PC-3 (cell line): ENCODE data around the gene SDE2.
"Not testable (repeated sequence)": the region's sequence is repeated elsewhere in the genome, so short reads cannot be mapped to it uniquely, and the experiment has no call there.

Experiments used
- CTCF ChIP-seq: fragments of 300-600 bp; sonication (generic); conservative IDR thresholded peaks from 2 replicates; pipeline ENCODE4 v1.5.1; 2017; ENCODE audit warnings: antibody characterized with exemption, low read depth, mild to moderate bottlenecking, low read length
- EZH2 ChIP-seq: fragments of 300-600 bp; sonication (generic); IDR thresholded peaks from one replicate; pipeline ENCODE4 v1.6.1; 2017; ENCODE audit warnings: antibody characterized with exemption, mild to moderate bottlenecking, low read length; ENCODE audit not compliant: unreplicated experiment
- EZH2phosphoT487 ChIP-seq: fragments of 300-600 bp; sonication (generic); IDR thresholded peaks from 2 replicates; pipeline ENCODE4 v1.6.1; 2018; ENCODE audit warnings: mild to moderate bottlenecking, antibody characterized with exemption, low read length, borderline replicate concordance

GRCh38 chr1:225975146-225975545 is 24.0 kb downstream of the SDE2 start:
- TF ChIP-seq CTCF, EZH2phosphoT487, EZH2: not testable (repeated sequence)
